DOHH2 (cell line): ENCODE data around the gene CRADD.

ENCODE experiments used
- H3F3A ChIP-seq: fragments of 200-600 bp; sonication (generic), shearing (Covaris generic); 2 replicates; pipeline ENCODE4 v1.6.0; 2016; ENCODE audit warnings: antibody characterized with exemption, mild to moderate bottlenecking; ENCODE audit not compliant: control insufficient read depth, insufficient read depth
- H3K27ac ChIP-seq: fragments of 200-600 bp; sonication (generic); 2 replicates; pipeline ENCODE4 v1.5.1; 2014; ENCODE audit warnings: low read depth, mild to moderate bottlenecking, low read length, moderate library complexity
- H3K27me3 ChIP-seq: fragments of 200-600 bp; sonication (generic); 2 replicates; pipeline ENCODE4 v1.6.1; 2014; ENCODE audit warnings: mild to moderate bottlenecking, low read length, mixed read lengths; ENCODE audit not compliant: control insufficient read depth
- H3K36me3 ChIP-seq: fragments of 200-600 bp; sonication (generic); 2 replicates; pipeline ENCODE4 v1.6.1; 2014; ENCODE audit warnings: mild to moderate bottlenecking, low read length, moderate library complexity, mixed read lengths; ENCODE audit not compliant: control insufficient read depth
- H3K4me1 ChIP-seq: fragments of 200-600 bp; sonication (generic); 2 replicates; pipeline ENCODE4 v1.6.1; 2014; ENCODE audit warnings: mild to moderate bottlenecking, low read length, mixed read lengths; ENCODE audit not compliant: control insufficient read depth
- H3K4me2 ChIP-seq: fragments of 200-600 bp; sonication (generic); 2 replicates; pipeline ENCODE4 v1.6.0; 2014; ENCODE audit warnings: mild to moderate bottlenecking, low read length, moderate library complexity
- H3K4me3 ChIP-seq: fragments of 200-600 bp; sonication (generic); 2 replicates; pipeline ENCODE4 v1.5.1; 2014; ENCODE audit warnings: mild to moderate bottlenecking, low read length, mixed read lengths
- H3K79me2 ChIP-seq: fragments of 200-600 bp; sonication (generic); 2 replicates; pipeline ENCODE4 v1.6.1; 2014; ENCODE audit warnings: mild to moderate bottlenecking, low read length, mixed read lengths; ENCODE audit not compliant: control insufficient read depth
- H3K9me2 ChIP-seq: fragments of 200-600 bp; sonication (generic); replicated peaks from 2 replicates; pipeline ENCODE4 v1.6.1; 2014; ENCODE audit warnings: mild to moderate bottlenecking, low read length, mixed read lengths; ENCODE audit not compliant: control insufficient read depth
- H3K9me3 ChIP-seq: fragments of 200-600 bp; sonication (generic); 2 replicates; pipeline ENCODE4 v1.6.1; 2014; ENCODE audit warnings: antibody characterized with exemption, low read length, mixed read lengths; ENCODE audit not compliant: control insufficient read depth, insufficient read depth
- H4K20me1 ChIP-seq: fragments of 200-600 bp; sonication (generic); 2 replicates; pipeline ENCODE4 v1.6.0; 2014; ENCODE audit warnings: low read depth, mild to moderate bottlenecking, antibody characterized with exemption, low read length, moderate library complexity; ENCODE audit not compliant: control insufficient read depth, insufficient read depth
- EZH2phosphoT487 ChIP-seq: fragments of 200-600 bp; sonication (generic); IDR thresholded peaks from 2 replicates; pipeline ENCODE4 v1.6.1; 2017; ENCODE audit warnings: borderline replicate concordance, mild to moderate bottlenecking, antibody characterized with exemption, low read length, moderate library complexity, mixed read lengths
- TF ChIP-seq, protein P1 (sequence below): fragments of 200-600 bp; sonication (generic); IDR thresholded peaks from one replicate; pipeline ENCODE4 v1.5.1; 2014; ENCODE audit warnings: antibody characterized with exemption, mild to moderate bottlenecking, low read depth, low read length; ENCODE audit not compliant: poor library complexity, severe bottlenecking

CRADD gene

DNA sequence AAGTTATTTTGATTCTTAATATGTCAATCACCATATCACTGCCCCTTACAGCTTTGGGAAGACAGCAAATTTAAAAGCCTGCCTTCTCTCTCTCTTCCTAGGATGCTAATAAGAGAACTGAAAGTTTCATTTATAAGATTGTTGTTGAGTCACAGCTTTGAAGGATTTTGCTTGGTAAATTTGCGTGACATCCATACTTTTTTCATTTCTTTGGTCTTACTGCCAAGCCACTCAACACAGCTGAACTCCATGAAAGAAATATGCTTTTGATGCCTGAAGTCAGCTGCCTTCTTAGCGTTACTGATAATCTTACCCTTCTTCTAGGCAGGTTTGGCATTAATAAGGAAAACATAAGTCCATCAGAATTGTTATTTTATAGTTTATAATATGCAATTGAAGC, 155.0 kb downstream of the CRADD start:
- H3K79me2 ChIP-seq = no peaks in the 10 kb centered on the region
- no peaks in the 10 kb centered on the region for H3K36me3 ChIP-seq
- no peak overlapping the region for H3K27ac ChIP-seq
- no peaks in the 10 kb centered on the region for H4K20me1 ChIP-seq
- H3K4me1 ChIP-seq = no peaks in the 10 kb centered on the region
- peaks cover 1% of the 10 kb centered on the region; the same call in 1 of the 2 replicates for H3K27me3 ChIP-seq
- TF ChIP-seq, protein P1, sequence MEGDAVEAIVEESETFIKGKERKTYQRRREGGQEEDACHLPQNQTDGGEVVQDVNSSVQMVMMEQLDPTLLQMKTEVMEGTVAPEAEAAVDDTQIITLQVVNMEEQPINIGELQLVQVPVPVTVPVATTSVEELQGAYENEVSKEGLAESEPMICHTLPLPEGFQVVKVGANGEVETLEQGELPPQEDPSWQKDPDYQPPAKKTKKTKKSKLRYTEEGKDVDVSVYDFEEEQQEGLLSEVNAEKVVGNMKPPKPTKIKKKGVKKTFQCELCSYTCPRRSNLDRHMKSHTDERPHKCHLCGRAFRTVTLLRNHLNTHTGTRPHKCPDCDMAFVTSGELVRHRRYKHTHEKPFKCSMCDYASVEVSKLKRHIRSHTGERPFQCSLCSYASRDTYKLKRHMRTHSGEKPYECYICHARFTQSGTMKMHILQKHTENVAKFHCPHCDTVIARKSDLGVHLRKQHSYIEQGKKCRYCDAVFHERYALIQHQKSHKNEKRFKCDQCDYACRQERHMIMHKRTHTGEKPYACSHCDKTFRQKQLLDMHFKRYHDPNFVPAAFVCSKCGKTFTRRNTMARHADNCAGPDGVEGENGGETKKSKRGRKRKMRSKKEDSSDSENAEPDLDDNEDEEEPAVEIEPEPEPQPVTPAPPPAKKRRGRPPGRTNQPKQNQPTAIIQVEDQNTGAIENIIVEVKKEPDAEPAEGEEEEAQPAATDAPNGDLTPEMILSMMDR = no peak
- no peak for TF ChIP-seq EZH2phosphoT487
- no peaks in the 10 kb centered on the region for H3K9me2 ChIP-seq
- H3K4me3 ChIP-seq = no peak overlapping the region
- H3F3A ChIP-seq = no peaks in the 10 kb centered on the region
- no peaks in the 10 kb centered on the region for H3K9me3 ChIP-seq
- H3K4me2 ChIP-seq = no peak overlapping the region

DNA sequence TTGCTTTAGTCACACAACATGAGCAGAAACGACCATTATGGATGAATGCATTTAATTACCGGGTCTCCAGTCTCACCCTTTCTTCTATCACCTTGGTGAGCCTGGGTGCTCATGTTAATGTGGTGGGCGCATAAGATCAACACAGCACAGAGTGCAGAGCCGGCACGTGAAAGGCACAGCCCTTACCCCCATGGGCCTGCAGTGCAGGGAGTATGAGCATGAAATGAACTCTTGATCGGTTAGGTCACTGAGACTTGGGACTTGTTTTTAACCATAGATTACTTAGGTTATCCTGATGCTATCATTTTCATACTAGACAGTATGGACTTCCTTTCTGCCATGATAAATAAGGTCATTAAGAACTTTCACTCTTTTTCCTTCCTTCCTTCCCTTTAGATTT, 156.8 kb downstream of the CRADD start:
- TF ChIP-seq EZH2phosphoT487 = no peak
- TF ChIP-seq, protein P1 = no peak

GRCh38 chr12:93836620-93837260, 159.6 kb downstream of the CRADD start:
- Histone ChIP-seq H3K9me3 (no peaks in the 10 kb centered on the region), H3K36me3 (no peaks in the 10 kb centered on the region), H3K4me1 (no peaks in the 10 kb centered on the region), H3K9me2 (no peaks in the 10 kb centered on the region), H4K20me1 (no peaks in the 10 kb centered on the region), H3K27me3 (no peaks in the 10 kb centered on the region), H3F3A (no peaks in the 10 kb centered on the region), H3K4me2 (no peak overlapping the region), H3K27ac (no peak overlapping the region), H3K79me2 (no peaks in the 10 kb centered on the region), H3K4me3 (no peak overlapping the region)
- TF ChIP-seq, protein P1 = no peak
- TF ChIP-seq EZH2phosphoT487 = no peak

More for the DNA sequence above, 156.8 kb downstream of the CRADD start:
- no peaks in the 10 kb centered on the region for H3K79me2 ChIP-seq
- H4K20me1 ChIP-seq = no peaks in the 10 kb centered on the region
- no peaks in the 10 kb centered on the region for H3K36me3 ChIP-seq
- no peaks in the 10 kb centered on the region for H3K4me1 ChIP-seq
- no peak overlapping the region for H3K4me3 ChIP-seq
- H3K4me2 ChIP-seq = no peak overlapping the region
- H3K27ac ChIP-seq = no peak overlapping the region
- H3F3A ChIP-seq = no peaks in the 10 kb centered on the region
- no peaks in the 10 kb centered on the region for H3K9me3 ChIP-seq
- H3K9me2 ChIP-seq = no peaks in the 10 kb centered on the region
- H3K27me3 ChIP-seq = no peaks in the 10 kb centered on the region
